ENCODE measurements around the gene TM4SF4. TPM values are rescaled to one million over a fixed set of nuclear protein-coding genes. Genes with fewer than 3 reads are reported as not detected.

Gene TM4SF4
- total and polyA plus RNA-seq, 8 donors = 0.13 to 2.0 (median 0.21) TPM; not detected in 3

DNA sequence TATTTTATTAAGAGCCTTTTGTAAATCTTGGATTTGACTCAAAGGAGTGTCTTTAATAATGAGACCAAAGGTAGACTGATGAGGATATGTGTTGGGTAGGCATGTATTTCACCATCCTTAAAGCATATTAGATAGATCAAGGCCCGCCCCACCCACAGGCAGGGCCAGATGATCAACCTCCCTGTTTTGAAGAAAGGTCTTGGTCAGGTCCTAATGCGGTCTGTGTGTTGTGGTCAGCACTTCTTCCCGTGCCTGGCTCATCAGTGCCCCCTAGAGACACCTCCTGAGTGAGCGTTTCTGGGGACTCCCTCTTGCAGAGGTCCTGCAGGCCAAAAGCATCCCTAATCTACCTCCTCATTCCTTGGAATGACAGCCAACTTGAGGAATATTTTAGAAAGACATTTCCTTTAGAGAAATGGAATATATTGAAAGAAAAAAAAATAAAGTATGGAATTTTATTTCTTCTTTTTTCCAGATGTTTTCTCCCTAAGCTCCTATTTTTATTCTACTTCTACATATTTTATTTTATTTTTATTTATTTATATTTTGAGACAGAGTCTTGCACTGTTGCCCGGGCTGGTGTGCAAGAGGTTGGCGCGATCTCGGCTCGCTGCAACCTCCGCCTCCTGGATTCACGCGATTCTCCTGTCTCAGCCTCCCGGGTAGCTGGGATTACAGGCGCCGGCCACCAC, 6.0 kb downstream of the TM4SF4 start:
- H3K36me3 ChIP-seq = no peaks in the 10 kb centered on the region
- H3K9me3 ChIP-seq = no peaks in the 10 kb centered on the region
- H3K4me1 ChIP-seq = peaks cover 0 to 27% of the 10 kb centered on the region in 2 donors
- no peaks in the 10 kb centered on the region for H3K27me3 ChIP-seq
- TF ChIP-seq, protein P1, sequence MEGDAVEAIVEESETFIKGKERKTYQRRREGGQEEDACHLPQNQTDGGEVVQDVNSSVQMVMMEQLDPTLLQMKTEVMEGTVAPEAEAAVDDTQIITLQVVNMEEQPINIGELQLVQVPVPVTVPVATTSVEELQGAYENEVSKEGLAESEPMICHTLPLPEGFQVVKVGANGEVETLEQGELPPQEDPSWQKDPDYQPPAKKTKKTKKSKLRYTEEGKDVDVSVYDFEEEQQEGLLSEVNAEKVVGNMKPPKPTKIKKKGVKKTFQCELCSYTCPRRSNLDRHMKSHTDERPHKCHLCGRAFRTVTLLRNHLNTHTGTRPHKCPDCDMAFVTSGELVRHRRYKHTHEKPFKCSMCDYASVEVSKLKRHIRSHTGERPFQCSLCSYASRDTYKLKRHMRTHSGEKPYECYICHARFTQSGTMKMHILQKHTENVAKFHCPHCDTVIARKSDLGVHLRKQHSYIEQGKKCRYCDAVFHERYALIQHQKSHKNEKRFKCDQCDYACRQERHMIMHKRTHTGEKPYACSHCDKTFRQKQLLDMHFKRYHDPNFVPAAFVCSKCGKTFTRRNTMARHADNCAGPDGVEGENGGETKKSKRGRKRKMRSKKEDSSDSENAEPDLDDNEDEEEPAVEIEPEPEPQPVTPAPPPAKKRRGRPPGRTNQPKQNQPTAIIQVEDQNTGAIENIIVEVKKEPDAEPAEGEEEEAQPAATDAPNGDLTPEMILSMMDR (IDR thresholded peaks at IDR 0.05) = peak; percentile 79 to 91
- DNase-seq (peak; percentile 39 to 83 (median 77)), ATAC-seq (peak; percentile 99)
- H3K4me3 ChIP-seq = no peak overlapping the region
- peak overlapping the region; percentile 33 to 67 for H3K27ac ChIP-seq
- intact Hi-C loops (cut with DNase I) = loop anchor here in 1 of 2 donors (5.0 to 10.0 kb wide), 2 partner anchors 88 to 126 kb away; no protein-coding TSS in a partner anchor

DNA sequence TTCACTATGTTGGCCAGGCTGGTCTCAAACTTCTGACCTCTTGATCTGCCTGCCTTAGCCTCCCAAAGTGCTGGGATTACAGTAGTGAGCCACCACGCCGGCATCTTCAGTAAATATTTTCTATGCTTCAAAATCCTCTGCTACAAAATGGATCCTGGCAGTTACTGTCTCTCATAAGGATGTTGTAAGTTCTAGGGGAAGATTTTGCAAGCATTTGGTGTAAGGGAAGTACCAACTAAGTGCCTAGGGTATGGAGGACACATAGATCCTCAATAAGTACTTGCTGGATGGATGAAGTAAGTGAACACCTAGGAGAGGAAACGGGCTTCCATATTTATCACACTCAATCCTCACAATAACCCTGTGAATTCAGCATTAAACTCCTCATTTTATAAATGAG, 6.6 kb downstream of the TM4SF4 start:
- intact Hi-C loops (cut with DNase I) = loop anchor here in 1 of 2 donors (5.0 to 10.0 kb wide), 2 partner anchors 89 to 126 kb away; no protein-coding TSS in a partner anchor
- no peaks in the 10 kb centered on the region for H3K36me3 ChIP-seq
- no peaks in the 10 kb centered on the region for H3K27me3 ChIP-seq
- TF ChIP-seq, protein P1 (IDR thresholded peaks at IDR 0.05) = no peak
- DNase-seq (no peak), ATAC-seq (no peak)
- H3K27ac ChIP-seq = no peak overlapping the region
- H3K4me3 ChIP-seq = no peak overlapping the region
- H3K9me3 ChIP-seq = no peaks in the 10 kb centered on the region
- peaks cover 0 to 24% of the 10 kb centered on the region in 2 donors for H3K4me1 ChIP-seq

DNA sequence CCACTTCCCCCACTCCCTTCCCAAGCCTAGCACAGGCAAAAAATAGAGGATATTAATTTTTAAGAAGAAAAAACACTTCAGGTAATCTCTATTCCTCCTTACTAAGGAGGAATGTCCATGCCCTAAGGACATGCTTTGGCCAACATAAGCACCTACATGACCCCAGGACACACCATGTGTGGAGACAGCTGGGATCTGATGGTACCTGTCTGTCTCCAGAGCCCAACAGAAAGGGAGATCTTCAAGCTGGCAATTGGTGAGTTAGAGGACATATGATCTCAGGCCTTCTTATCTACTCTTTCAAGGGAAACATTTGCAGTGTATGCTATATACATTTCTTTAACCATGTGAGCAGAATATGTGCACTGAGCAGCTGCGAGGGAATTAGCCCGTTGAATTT, 7.0 kb downstream of the TM4SF4 start:
- H3K27ac ChIP-seq = no peak overlapping the region
- H3K4me3 ChIP-seq = no peak overlapping the region
- TF ChIP-seq, protein P1 (IDR thresholded peaks at IDR 0.05) = no peak
- no peak for DNase-seq
- no peaks in the 10 kb centered on the region for H3K9me3 ChIP-seq
- H3K36me3 ChIP-seq = no peaks in the 10 kb centered on the region
- intact Hi-C loops (cut with DNase I) = loop anchor here in 1 of 2 donors (5.0 to 10.0 kb wide), 2 partner anchors 89 to 127 kb away; no protein-coding TSS in a partner anchor
- H3K4me1 ChIP-seq = peaks cover 0 to 24% of the 10 kb centered on the region in 2 donors
- H3K27me3 ChIP-seq = no peaks in the 10 kb centered on the region
- ATAC-seq = no peak

DNA sequence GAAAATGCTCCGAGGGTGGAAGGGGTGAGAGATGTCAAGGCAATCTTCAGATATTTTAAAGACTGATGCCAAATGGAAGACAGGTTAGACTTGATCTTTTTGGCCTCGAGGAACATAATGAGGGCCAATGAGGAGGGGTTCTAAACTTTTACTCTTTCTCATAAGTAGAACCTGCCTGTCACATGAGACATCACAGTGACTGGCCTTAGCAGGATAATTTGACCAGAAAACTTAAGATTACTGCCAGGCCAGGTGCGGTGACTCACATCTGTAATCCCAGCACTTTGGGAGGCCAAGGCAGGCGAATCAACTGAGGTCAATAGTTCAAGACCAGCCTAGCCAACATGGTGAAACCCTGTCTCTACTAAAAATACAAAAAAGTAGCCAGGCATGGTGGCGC, 12.2 kb downstream of the TM4SF4 start:
- H3K9me3 ChIP-seq = no peaks in the 10 kb centered on the region
- H3K4me1 ChIP-seq = no peaks in the 10 kb centered on the region
- TF ChIP-seq, protein P1 (IDR thresholded peaks at IDR 0.05) = no peak
- intact Hi-C loops (cut with DNase I) = loop anchor here in 1 of 2 donors (10.0 kb wide), 1 partner anchor 132 kb away; no protein-coding TSS in a partner anchor
- H3K27ac ChIP-seq = no peak overlapping the region
- H3K4me3 ChIP-seq = no peak overlapping the region
- no peaks in the 10 kb centered on the region for H3K27me3 ChIP-seq
- H3K36me3 ChIP-seq = no peaks in the 10 kb centered on the region
- DNase-seq (no peak), ATAC-seq (no peak)

DNA sequence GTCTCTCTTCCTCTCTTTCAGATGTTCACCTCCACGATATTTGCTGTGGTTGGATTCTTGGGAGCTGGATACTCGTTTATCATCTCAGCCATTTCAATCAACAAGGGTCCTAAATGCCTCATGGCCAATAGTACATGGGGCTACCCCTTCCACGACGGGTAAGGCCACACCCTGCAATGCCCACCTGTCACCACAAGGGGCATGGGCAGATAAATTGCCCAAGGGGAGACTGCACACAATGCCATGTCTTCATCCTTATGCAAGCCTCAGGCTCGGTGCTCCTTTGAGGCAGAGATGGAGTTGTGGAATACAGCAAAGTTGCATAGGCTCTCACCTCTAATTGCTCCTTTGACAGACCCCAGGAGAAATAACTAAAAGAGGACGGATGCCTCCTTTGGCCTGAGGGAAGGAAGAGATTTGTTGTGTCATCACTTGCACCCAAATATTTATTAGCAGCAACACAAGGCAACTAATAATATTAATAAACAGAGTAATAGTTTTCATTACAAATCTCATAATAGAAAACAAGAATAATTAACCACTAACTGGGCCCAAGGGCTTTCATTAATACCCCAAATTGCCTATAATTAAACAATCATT, 13.2 kb downstream of the TM4SF4 start:
- no peaks in the 10 kb centered on the region for H3K9me3 ChIP-seq

More for the DNA sequence above, 13.2 kb downstream of the TM4SF4 start:
- ATAC-seq (peak; percentile 27), DNase-seq (no peak)
- no peaks in the 10 kb centered on the region for H3K4me1 ChIP-seq
- intact Hi-C loops (cut with DNase I) = loop anchor here in 1 of 2 donors (10.0 kb wide), 1 partner anchor 133 kb away; no protein-coding TSS in a partner anchor
- no peak overlapping the region for H3K27ac ChIP-seq
- H3K27me3 ChIP-seq = no peaks in the 10 kb centered on the region
- no peaks in the 10 kb centered on the region for H3K36me3 ChIP-seq
- TF ChIP-seq, protein P1 (IDR thresholded peaks at IDR 0.05) = peak in 1 of 2 donors; percentile 54
- H3K4me3 ChIP-seq = no peak overlapping the region

Data from left lung (tissue), 10 donors.